Measurements from ENCODE around the gene UTP4. TPM values are rescaled to one million over a fixed set of nuclear protein-coding genes. Genes with fewer than 3 reads are reported as not detected.

UTP4 gene
- total RNA-seq, 1 experiment from 2014 or later: 31.6 TPM

DNA sequence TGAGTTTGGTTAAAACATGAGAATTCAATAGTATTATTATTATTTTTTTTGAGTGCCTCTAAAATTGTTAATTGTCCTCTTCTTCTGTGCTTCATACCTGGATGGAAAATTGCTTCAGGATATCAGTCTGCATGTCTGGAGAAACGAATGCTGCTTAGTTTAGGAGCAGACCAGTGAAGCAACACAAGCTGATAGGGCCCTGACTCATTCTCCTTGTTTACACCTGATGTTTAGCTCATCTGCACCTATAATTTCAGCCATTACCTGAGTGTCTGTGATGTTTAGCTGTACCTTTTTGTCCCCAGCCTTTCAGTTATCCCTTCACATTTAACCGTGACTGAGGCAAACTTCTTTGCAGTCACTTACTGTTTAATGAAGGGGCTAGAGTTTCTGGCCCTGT lies 69.3 kb downstream of the UTP4 start:
- H2AFZ ChIP-seq (ENCODE audit: low read length): no peak overlapping the region
- H3K79me2 ChIP-seq (ENCODE audit: low read length): peaks cover 96% of the 10 kb centered on the region
- no peaks in the 10 kb centered on the region for H3K36me3 ChIP-seq (ENCODE audit: insufficient read depth, low read length)
- H3K9ac ChIP-seq (ENCODE audit: low read length): no peak overlapping the region
- no peaks in the 10 kb centered on the region for H3K27me3 ChIP-seq (ENCODE audit: low read length)
- H3K4me3 ChIP-seq (ENCODE audit: low read length): no peak overlapping the region
- H3K4me1 ChIP-seq (ENCODE audit: low read length): peaks cover 3% of the 10 kb centered on the region; the same call in 1 of the 2 replicates
- H3K27ac ChIP-seq (ENCODE audit: low read length): no peak overlapping the region
- H3K4me2 ChIP-seq (ENCODE audit: low read depth, low read length, poor library complexity, severe bottlenecking): no peak overlapping the region
- H3K9me2 ChIP-seq (replicated peaks; ENCODE audit: insufficient read depth, low read length): no peaks in the 10 kb centered on the region
- H3K9me3 ChIP-seq (ENCODE audit: low read length): no peaks in the 10 kb centered on the region
- DNase-seq: no peak
- H4K20me1 ChIP-seq (ENCODE audit: insufficient read depth, low read depth, low read length): no peaks in the 10 kb centered on the region

DNA sequence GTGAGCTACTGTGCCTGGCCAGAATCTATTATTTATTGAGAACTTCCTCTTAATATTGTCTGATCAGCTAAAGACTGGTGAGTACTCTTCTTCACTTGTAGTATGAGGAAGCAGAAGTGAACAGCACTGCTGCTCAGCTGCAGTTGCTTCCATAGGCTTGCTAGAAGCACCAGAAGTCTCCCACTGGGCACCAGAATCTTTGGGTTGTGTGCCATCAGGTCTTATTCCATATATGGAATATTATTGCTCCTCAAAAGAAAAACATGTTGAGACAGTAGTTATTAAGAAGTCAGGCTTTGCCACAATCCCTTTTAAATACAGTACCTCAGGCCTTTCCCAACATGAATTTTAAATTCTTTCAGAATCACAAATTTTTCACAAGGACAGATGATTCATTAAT lies 71.7 kb downstream of the UTP4 start:
- Histone ChIP-seq H3K4me2 (ENCODE audit: low read depth, low read length, poor library complexity, severe bottlenecking) (no peak overlapping the region), H3K9me3 (ENCODE audit: low read length) (no peaks in the 10 kb centered on the region), H3K4me3 (ENCODE audit: low read length) (no peak overlapping the region), H3K27me3 (ENCODE audit: low read length) (no peaks in the 10 kb centered on the region), H3K27ac (ENCODE audit: low read length) (no peak overlapping the region), H3K36me3 (ENCODE audit: insufficient read depth, low read length) (no peaks in the 10 kb centered on the region), H3K4me1 (ENCODE audit: low read length) (peaks cover 3% of the 10 kb centered on the region; the same call in 1 of the 2 replicates), H3K79me2 (ENCODE audit: low read length) (peaks cover 93% of the 10 kb centered on the region), H2AFZ (ENCODE audit: low read length) (no peak overlapping the region), H4K20me1 (ENCODE audit: insufficient read depth, low read depth, low read length) (no peaks in the 10 kb centered on the region), H3K9ac (ENCODE audit: low read length) (no peak overlapping the region), H3K9me2 (replicated peaks; ENCODE audit: insufficient read depth, low read length) (no peaks in the 10 kb centered on the region)
- DNase-seq: no peak

DNA sequence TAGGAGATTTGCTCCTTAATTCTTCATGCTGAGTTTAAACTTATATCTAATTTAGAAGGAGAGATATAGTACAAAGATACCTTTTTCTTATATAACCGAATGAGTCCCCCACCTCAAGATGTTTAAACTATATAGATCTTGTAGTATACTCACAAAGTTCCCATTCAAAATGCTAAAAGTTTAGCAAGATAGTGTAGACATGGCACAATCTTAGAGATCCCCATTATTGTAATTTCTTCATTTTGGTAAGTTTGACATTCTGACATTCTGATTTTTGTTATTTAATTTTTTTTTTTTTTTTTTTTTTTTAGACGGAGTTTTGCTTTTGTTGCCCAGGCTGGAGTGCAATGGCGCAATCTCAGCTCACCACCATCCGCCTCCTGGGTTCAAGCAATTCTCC lies 77.3 kb downstream of the UTP4 start:
- H3K9ac ChIP-seq (ENCODE audit: low read length): no peak overlapping the region
- no peaks in the 10 kb centered on the region; the same call in 1 of the 2 replicates for H3K4me1 ChIP-seq (ENCODE audit: low read length)
- H4K20me1 ChIP-seq (ENCODE audit: insufficient read depth, low read depth, low read length): no peaks in the 10 kb centered on the region
- no peak overlapping the region for H2AFZ ChIP-seq (ENCODE audit: low read length)
- no peak overlapping the region for H3K4me2 ChIP-seq (ENCODE audit: low read depth, low read length, poor library complexity, severe bottlenecking)
- no peak overlapping the region for H3K4me3 ChIP-seq (ENCODE audit: low read length)
- no peaks in the 10 kb centered on the region for H3K27me3 ChIP-seq (ENCODE audit: low read length)
- H3K9me2 ChIP-seq (replicated peaks; ENCODE audit: insufficient read depth, low read length): no peaks in the 10 kb centered on the region
- H3K79me2 ChIP-seq (ENCODE audit: low read length): peaks cover 85% of the 10 kb centered on the region
- no peak for DNase-seq
- H3K9me3 ChIP-seq (ENCODE audit: low read length): no peaks in the 10 kb centered on the region
- H3K27ac ChIP-seq (ENCODE audit: low read length): no peak overlapping the region
- no peaks in the 10 kb centered on the region for H3K36me3 ChIP-seq (ENCODE audit: insufficient read depth, low read length)

DNA sequence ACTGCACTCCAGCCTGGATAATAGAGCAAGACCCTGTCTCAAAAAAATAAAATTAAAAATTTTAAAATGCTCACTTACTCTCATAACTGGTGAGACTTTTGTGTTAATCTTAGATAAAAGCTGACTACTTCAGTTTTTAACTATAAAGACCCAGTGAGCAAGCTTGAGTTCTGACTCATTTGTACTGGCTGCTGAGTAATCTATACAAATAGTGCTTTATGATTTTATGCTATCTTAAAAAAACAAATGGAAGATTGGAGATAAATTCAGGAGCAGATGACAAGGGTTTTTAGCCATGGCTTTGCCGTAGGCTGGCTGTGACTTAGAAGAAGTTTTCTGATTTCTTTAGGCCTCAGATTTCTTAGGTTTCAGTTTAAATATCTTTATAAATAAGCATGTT lies 85.0 kb downstream of the UTP4 start:
- no peak for DNase-seq
- no peaks in the 10 kb centered on the region for H3K9me3 ChIP-seq (ENCODE audit: low read length)

More for the DNA sequence above, 85.0 kb downstream of the UTP4 start:
- Histone ChIP-seq H2AFZ (ENCODE audit: low read length) (no peak overlapping the region), H3K4me2 (ENCODE audit: low read depth, low read length, poor library complexity, severe bottlenecking) (no peak overlapping the region), H4K20me1 (ENCODE audit: insufficient read depth, low read depth, low read length) (no peaks in the 10 kb centered on the region), H3K79me2 (ENCODE audit: low read length) (peaks cover 96% of the 10 kb centered on the region), H3K4me3 (ENCODE audit: low read length) (no peak overlapping the region), H3K27me3 (ENCODE audit: low read length) (no peaks in the 10 kb centered on the region), H3K4me1 (ENCODE audit: low read length) (no peaks in the 10 kb centered on the region; the same call in 1 of the 2 replicates), H3K9me2 (replicated peaks; ENCODE audit: insufficient read depth, low read length) (no peaks in the 10 kb centered on the region), H3K9ac (ENCODE audit: low read length) (no peak overlapping the region), H3K27ac (ENCODE audit: low read length) (no peak overlapping the region), H3K36me3 (ENCODE audit: insufficient read depth, low read length) (no peaks in the 10 kb centered on the region)

Small RNAs within 50 kb of the gene (small RNA-seq; reads per million reads assigned to genes)
- gene RF00019 (not detected), gene RNU6-22P (not detected)

Other genes starting within 250 kb of the UTP4 start
- gene HAS3, start 27.0 kb upstream of the UTP4 start, total RNA-seq (2014; rRNA removed; shearing (Covaris generic); ENCODE audit: low replicate concordance): 1.9 TPM in 2 replicates
- gene CHTF8, start 61 bp upstream of the UTP4 start, total RNA-seq (2014; rRNA removed; shearing (Covaris generic); ENCODE audit: low replicate concordance): 87.0 and 98.5 TPM in 2 replicates
- 17.7 and 43.3 TPM in 2 replicates for gene SNTB2, start 54.5 kb downstream of the UTP4 start, total RNA-seq (2014; rRNA removed; shearing (Covaris generic); ENCODE audit: low replicate concordance)
- 18.3 and 32.2 TPM in 2 replicates for gene VPS4A, start 178.7 kb downstream of the UTP4 start, total RNA-seq (2014; rRNA removed; shearing (Covaris generic); ENCODE audit: low replicate concordance)
- gene PDF, start 197.9 kb downstream of the UTP4 start, total RNA-seq (2014; rRNA removed; shearing (Covaris generic); ENCODE audit: low replicate concordance): 13.5 and 53.9 TPM in 2 replicates
- gene COG8, start 206.9 kb downstream of the UTP4 start, total RNA-seq (2014; rRNA removed; shearing (Covaris generic); ENCODE audit: low replicate concordance): 43.6 and 49.2 TPM in 2 replicates
- 21.8 and 24.4 TPM in 2 replicates for gene NIP7, start 207.1 kb downstream of the UTP4 start, total RNA-seq (2014; rRNA removed; shearing (Covaris generic); ENCODE audit: low replicate concordance)
- 1.8 TPM in 1 of 2 replicates, not detected in the other for gene TMED6, start 219.1 kb downstream of the UTP4 start, total RNA-seq (2014; rRNA removed; shearing (Covaris generic); ENCODE audit: low replicate concordance)

All from Karpas-422 (cell line).